T-helper 1 cell treated with Interleukin-12 subunit alpha and Interleukin-12 subunit beta and Interleukin-4 antibody, amounts not matched to agents 30 μg/mL and 1 μg/mL, for 36 hours (primary cell): ENCODE results near the gene DLG1.
"Not testable (repeated sequence)": the region's sequence is repeated elsewhere in the genome, so short reads cannot be mapped to it uniquely, and the experiment has no call there.

Experiments used
- H3K27ac Mint-ChIP-seq: one replicate; pipeline ENCODE4 v1.8.0; 2021; ENCODE audit warnings: mild to moderate bottlenecking, mixed read lengths
- H3K27me3 Mint-ChIP-seq: one replicate; pipeline ENCODE4 v1.8.0; 2021; ENCODE audit warnings: low read depth, mixed read lengths
- H3K36me3 Mint-ChIP-seq: one replicate; pipeline ENCODE4 v1.8.0; 2021; ENCODE audit warnings: low read depth, mixed read lengths
- H3K4me1 Mint-ChIP-seq: one replicate; pipeline ENCODE4 v1.8.0; 2021; ENCODE audit warnings: low read depth, mixed read lengths
- H3K4me3 Mint-ChIP-seq: one replicate; pipeline ENCODE4 v1.8.0; 2021; ENCODE audit warnings: mild to moderate bottlenecking, moderate library complexity, mixed read lengths
- H3K9me3 Mint-ChIP-seq: one replicate; pipeline ENCODE4 v1.8.0; 2021; ENCODE audit warnings: mixed read lengths

Gene DLG1

DNA sequence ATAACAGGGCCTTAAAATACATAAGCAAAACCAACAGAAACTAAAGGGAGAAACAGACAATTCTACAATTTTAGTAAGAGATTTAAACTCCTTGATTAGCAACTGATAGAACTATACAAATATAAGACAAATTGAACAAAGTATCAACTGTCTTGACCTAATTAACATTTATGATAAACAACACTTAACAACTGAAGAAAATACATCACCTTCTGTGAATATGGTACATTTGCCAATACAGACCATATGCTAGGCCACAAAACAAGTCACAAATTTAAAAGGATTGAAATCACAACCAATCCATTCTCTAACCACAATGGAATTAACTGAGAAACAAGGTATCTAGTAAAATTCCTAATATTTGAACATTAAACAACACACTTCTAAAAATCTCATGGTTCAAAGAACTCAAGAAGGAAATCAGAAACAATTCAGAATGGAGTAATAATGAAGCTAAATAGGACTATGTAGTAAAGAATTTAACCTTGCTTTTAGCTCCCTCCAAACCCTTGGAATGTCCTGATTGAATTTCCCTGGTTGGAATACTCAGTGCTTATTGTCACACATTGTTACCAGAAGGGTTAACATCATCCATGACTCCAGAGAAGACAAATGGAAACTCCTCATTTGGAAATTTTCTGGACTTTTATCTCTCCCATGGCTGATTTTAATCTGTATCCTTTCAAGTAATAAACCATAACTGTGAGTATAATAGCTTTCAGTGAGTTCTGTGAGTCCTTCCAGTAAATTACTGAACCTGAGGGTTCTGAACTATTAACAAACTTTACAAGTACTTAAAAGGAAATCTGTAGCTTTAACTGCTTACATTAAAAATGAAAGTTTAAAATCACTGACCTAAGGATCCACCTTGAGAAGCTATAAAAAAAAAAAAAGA is 88.8 kb downstream of the DLG1 start:
- Mint-ChIP-seq H3K4me3 (no peak overlapping the region), H3K36me3 (no peaks in the 10 kb centered on the region), H3K4me1 (no peaks in the 10 kb centered on the region), H3K9me3 (no peaks in the 10 kb centered on the region), H3K27me3 (no peaks in the 10 kb centered on the region), H3K27ac (no peak overlapping the region)

GRCh38 chr3:197206913-197207312 is 91.5 kb downstream of the DLG1 start:
- H3K9me3 Mint-ChIP-seq: no peaks in the 10 kb centered on the region
- no peak overlapping the region for H3K4me3 Mint-ChIP-seq
- H3K4me1 Mint-ChIP-seq: peaks cover 6% of the 10 kb centered on the region
- no peak overlapping the region for H3K27ac Mint-ChIP-seq
- H3K36me3 Mint-ChIP-seq: peaks cover 3% of the 10 kb centered on the region
- no peaks in the 10 kb centered on the region for H3K27me3 Mint-ChIP-seq

DNA sequence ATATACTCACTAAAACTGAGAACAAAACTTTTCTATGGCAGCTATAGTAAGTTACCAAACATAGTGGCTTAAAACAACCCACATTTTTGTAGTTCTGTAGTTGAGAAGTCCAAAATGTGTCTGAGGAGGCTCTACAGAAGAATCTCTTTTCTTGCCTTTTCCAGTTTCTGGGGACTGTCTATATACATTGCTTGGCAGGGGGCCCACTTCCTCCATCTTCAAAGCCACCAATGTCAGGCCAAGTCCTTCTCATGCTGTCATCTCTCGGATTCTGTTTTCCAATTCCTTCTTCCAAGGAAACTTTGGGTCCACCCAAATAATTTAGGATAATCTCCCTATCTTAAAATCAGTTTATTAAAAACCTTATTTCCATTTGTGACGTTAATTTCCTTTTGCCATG is 92.7 kb downstream of the DLG1 start:
- Mint-ChIP-seq H3K27ac (no peak overlapping the region), H3K9me3 (no peaks in the 10 kb centered on the region), H3K36me3 (peaks cover 3% of the 10 kb centered on the region), H3K4me3 (no peak overlapping the region), H3K27me3 (no peaks in the 10 kb centered on the region), H3K4me1 (peaks cover 7% of the 10 kb centered on the region)

DNA sequence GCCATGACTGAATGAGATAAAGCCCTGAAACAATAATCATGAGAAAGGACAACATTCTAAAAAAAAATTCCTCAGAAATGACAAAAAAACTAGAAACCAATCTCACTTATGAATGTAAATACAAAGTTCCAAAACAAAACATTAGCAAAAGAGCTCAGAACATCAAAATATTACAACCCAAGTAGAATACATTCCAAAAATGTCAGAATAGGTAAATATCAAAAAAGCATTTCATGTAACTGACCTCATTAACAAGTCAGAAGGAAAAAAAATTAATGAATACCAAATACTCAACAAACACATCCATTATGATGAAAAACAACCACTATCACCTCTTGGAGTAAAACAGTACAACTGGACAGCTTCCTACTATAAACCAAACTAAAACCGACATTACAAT is 93.1 kb downstream of the DLG1 start:
- Mint-ChIP-seq H3K36me3 (peaks cover 3% of the 10 kb centered on the region), H3K4me1 (peaks cover 10% of the 10 kb centered on the region), H3K4me3 (no peak overlapping the region), H3K27ac (no peak overlapping the region), H3K9me3 (no peaks in the 10 kb centered on the region), H3K27me3 (no peaks in the 10 kb centered on the region)

DNA sequence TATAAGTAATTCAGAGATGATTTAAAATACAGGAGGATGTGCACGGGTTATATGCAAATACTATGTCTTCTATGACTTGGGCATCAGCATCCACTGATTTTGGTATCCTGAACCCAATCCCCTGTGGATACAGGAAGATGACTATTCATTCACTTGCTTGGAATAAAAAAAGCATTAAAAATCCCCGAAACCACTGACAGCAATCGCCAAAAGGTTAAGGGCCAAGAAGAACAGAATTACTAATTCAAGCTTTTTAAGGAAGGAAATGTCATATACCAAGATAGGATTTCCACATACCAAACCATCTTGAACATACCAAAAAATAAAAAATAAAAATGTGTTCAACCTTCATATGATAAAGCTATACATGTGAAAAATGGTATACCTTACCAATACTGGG is 93.7 kb downstream of the DLG1 start:
- Mint-ChIP-seq H3K9me3 (no peaks in the 10 kb centered on the region), H3K36me3 (peaks cover 3% of the 10 kb centered on the region), H3K4me1 (peaks cover 10% of the 10 kb centered on the region), H3K4me3 (no peak overlapping the region), H3K27ac (no peak overlapping the region), H3K27me3 (no peaks in the 10 kb centered on the region)

GRCh38 chr3:197203714-197204146 is 94.7 kb downstream of the DLG1 start:
- Mint-ChIP-seq H3K4me1 (peaks cover 10% of the 10 kb centered on the region), H3K36me3 (peaks cover 3% of the 10 kb centered on the region), H3K27ac (no peak overlapping the region), H3K4me3 (no peak overlapping the region), H3K9me3 (no peaks in the 10 kb centered on the region), H3K27me3 (no peaks in the 10 kb centered on the region)

DNA sequence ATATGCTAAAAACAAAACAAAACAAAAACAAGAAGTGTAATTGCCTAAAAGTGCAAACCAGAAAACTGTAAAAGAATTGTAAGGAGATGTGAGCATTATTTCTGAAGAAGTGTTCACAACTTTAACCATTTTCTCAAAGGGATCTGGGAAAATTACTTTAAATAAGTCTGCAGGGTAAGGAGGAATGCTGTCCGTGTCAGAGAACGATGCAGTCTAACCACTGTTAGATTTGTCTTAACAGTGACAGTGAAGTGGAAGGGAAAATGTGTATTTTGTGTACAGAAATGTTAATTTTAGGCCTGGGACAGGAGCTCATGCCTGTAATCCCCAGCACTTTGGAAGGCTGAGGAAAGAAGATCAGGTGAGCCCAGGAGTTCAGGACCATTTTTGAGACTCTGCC is 95.7 kb downstream of the DLG1 start:
- Mint-ChIP-seq H3K9me3 (no peaks in the 10 kb centered on the region), H3K36me3 (peaks cover 3% of the 10 kb centered on the region), H3K27ac (no peak overlapping the region), H3K4me1 (peaks cover 10% of the 10 kb centered on the region), H3K4me3 (no peak overlapping the region), H3K27me3 (no peaks in the 10 kb centered on the region)

- Mint-ChIP-seq H3K4me1 (peaks cover 13% of the 10 kb centered on the region), H3K27ac (no peak overlapping the region), H3K27me3 (no peaks in the 10 kb centered on the region), H3K4me3 (no peak overlapping the region), H3K9me3 (no peaks in the 10 kb centered on the region), H3K36me3 (peaks cover 3% of the 10 kb centered on the region)
These were observed 96.5 kb downstream of the DLG1 start for GRCh38 chr3:197201791-197202452.

- peaks cover 13% of the 10 kb centered on the region for H3K4me1 Mint-ChIP-seq
- H3K27ac Mint-ChIP-seq, H3K4me3 Mint-ChIP-seq, H3K27me3 Mint-ChIP-seq, H3K36me3 Mint-ChIP-seq, H3K9me3 Mint-ChIP-seq: not testable (repeated sequence)
These were observed 97.6 kb downstream of the DLG1 start for GRCh38 chr3:197200856-197201255.

- H3K27me3 Mint-ChIP-seq: no peaks in the 10 kb centered on the region
- H3K4me1 Mint-ChIP-seq: peaks cover 6% of the 10 kb centered on the region
- no peaks in the 10 kb centered on the region for H3K9me3 Mint-ChIP-seq
- no peak overlapping the region for H3K27ac Mint-ChIP-seq
- H3K4me3 Mint-ChIP-seq: no peak overlapping the region
- peaks cover 2% of the 10 kb centered on the region for H3K36me3 Mint-ChIP-seq
These were observed 101.1 kb downstream of the DLG1 start for GRCh38 chr3:197197334-197197733.

GRCh38 chr3:197196192-197196591 is 102.2 kb downstream of the DLG1 start:
- H3K27ac Mint-ChIP-seq: no peak overlapping the region
- peaks cover 6% of the 10 kb centered on the region for H3K4me1 Mint-ChIP-seq
- no peaks in the 10 kb centered on the region for H3K27me3 Mint-ChIP-seq
- H3K36me3 Mint-ChIP-seq: peaks cover 2% of the 10 kb centered on the region
- no peaks in the 10 kb centered on the region for H3K9me3 Mint-ChIP-seq
- H3K4me3 Mint-ChIP-seq: no peak overlapping the region

- H3K27ac Mint-ChIP-seq: no peak overlapping the region
- peaks cover 2% of the 10 kb centered on the region for H3K36me3 Mint-ChIP-seq
- H3K4me3 Mint-ChIP-seq: no peak overlapping the region
- H3K9me3 Mint-ChIP-seq: no peaks in the 10 kb centered on the region
- H3K4me1 Mint-ChIP-seq: peaks cover 3% of the 10 kb centered on the region
- H3K27me3 Mint-ChIP-seq: no peaks in the 10 kb centered on the region
These were observed 103.1 kb downstream of the DLG1 start for GRCh38 chr3:197195326-197195725.

DNA sequence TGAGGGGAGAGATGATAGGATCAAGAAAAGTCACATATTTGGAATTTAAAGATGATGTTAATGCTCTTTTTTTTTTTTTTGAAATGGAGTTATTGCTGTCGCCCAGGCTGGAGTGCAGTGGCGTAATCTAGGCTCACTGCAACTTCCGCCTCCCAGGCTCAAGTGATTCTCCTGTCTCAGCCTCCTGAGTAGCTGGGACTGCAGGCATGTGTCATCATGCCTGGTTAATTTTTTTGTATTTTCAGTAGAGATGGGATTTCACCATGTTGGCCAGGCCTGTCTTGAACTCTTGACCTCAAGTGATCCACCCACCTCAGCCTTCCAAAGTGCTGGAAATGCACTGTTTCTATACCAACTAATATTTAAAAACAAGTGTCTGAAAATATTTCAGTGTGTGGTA is 104.7 kb downstream of the DLG1 start:
- H3K36me3 Mint-ChIP-seq, H3K27me3 Mint-ChIP-seq, H3K9me3 Mint-ChIP-seq, H3K4me1 Mint-ChIP-seq, H3K27ac Mint-ChIP-seq, H3K4me3 Mint-ChIP-seq: not testable (repeated sequence)

DNA sequence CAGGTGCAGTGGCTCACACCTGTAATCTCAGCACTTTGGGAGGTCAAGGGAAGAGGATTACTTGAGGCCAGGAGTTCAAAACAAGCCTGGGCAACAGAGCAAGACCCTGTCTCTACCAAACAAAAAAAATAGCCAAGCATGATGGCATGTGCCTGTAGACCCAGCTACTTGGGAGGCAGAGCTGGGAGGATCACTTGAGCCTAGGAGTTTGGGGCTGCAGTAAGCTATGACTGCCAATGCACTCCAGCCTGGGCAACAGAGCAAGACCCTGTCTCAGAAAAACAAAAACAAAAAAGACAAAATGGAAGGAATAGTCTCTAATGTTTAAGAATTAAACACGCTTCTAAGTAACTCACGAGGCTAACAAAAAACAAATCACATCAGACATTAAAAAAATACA is 106.5 kb downstream of the DLG1 start:
- Mint-ChIP-seq H3K27me3 (no peaks in the 10 kb centered on the region), H3K4me1 (peaks cover 7% of the 10 kb centered on the region), H3K9me3 (no peaks in the 10 kb centered on the region), H3K36me3 (peaks cover 2% of the 10 kb centered on the region), H3K27ac (no peak overlapping the region), H3K4me3 (no peak overlapping the region)

- no peak overlapping the region for H3K27ac Mint-ChIP-seq
- H3K4me3 Mint-ChIP-seq: no peak overlapping the region
- peaks cover 11% of the 10 kb centered on the region for H3K4me1 Mint-ChIP-seq
- H3K9me3 Mint-ChIP-seq: no peaks in the 10 kb centered on the region
- H3K36me3 Mint-ChIP-seq: no peaks in the 10 kb centered on the region
- H3K27me3 Mint-ChIP-seq: no peaks in the 10 kb centered on the region
These were observed 108.8 kb downstream of the DLG1 start for GRCh38 chr3:197189623-197190022.
